Endothelial cell of umbilical vein (primary cell): ENCODE results near the gene CAMKK2. TPM values are rescaled to one million over a fixed set of nuclear protein-coding genes. Genes with fewer than 3 reads are reported as not detected.

ENCODE experiments used
- BruUV-seq: library from RNA; stranded (reverse); fragments of 400-500 nt; replicated peaks from 2 replicates; lab custom pipeline; 2021; lab: Mats Ljungman, UMichigan
- CTCF ChIA-PET: fragments of 300-600, 350-600 bp; sonication (Branson Sonifier 250); formaldehyde crosslinking; loops from one replicate; lab custom pipeline; 2021; ENCODE audit warnings: antibody characterized with exemption, inconsistent platforms; lab: Charles Lee
- POLR2A ChIA-PET: fragments of 300-600, 350-600 bp; sonication (Branson Sonifier 250); formaldehyde crosslinking; loops from one replicate; lab custom pipeline; 2021; ENCODE audit warnings: antibody characterized with exemption, inconsistent platforms; lab: Charles Lee
- DNase-seq: peaks from one replicate; pipeline ENCODE4 v3.0.0-alpha.2; 2011; ENCODE audit warnings: low read depth, low spot score
- FAIRE-seq: peaks from 2 replicates; lab custom pipeline; 2011; peaks lifted over from hg19 to GRCh38; lab: Jason Lieb, UNC
- H2AFZ ChIP-seq: 2 replicates; pipeline ENCODE4 v1.6.0; 2012; ENCODE audit warnings: low read depth, low read length, control low read depth, inconsistent platforms
- H3K27ac ChIP-seq: 2 replicates; pipeline ENCODE4 v1.5.1; 2011; ENCODE audit warnings: low read depth, mild to moderate bottlenecking, control low read depth, low read length, moderate library complexity; ENCODE audit not compliant: insufficient read depth
- H3K27me3 ChIP-seq, 2 experiments: 2 replicates each; pipeline versions ENCODE4 v1.6.0 to v1.6.1; 2011; ENCODE audit warnings: low read length in 2 of 2, mixed read lengths in 1 of 2; ENCODE audit not compliant: control insufficient read depth in 2 of 2, insufficient read depth in 2 of 2
- H3K36me3 ChIP-seq, 2 experiments: 2 replicates in 1 of 2; 3 replicates in 1 of 2; pipeline ENCODE4 v1.5.1; 2011; ENCODE audit warnings: low read length in 2 of 2, mild to moderate bottlenecking in 1 of 2, moderate library complexity in 1 of 2; ENCODE audit not compliant: control insufficient read depth in 2 of 2, insufficient read depth in 2 of 2; ENCODE audit errors: extremely low read depth in 1 of 2
- H3K4me1 ChIP-seq: 3 replicates; pipeline ENCODE4 v1.5.1; 2011; ENCODE audit warnings: mild to moderate bottlenecking, low read length; ENCODE audit not compliant: control insufficient read depth, insufficient read depth; ENCODE audit errors: extremely low read depth
- H3K4me2 ChIP-seq: 2 replicates; pipeline ENCODE4 v1.6.1; 2011; ENCODE audit warnings: low read length, control low read depth, mixed read lengths; ENCODE audit not compliant: insufficient read depth
- H3K4me3 ChIP-seq, 3 experiments: fragments of 200-600 bp in 1 of 3; sonication (generic), shearing (Covaris generic) in 1 of 3; replicated peaks in 1 of 3; 2 replicates each; pipeline ENCODE4 v1.5.1; 2011 to 2016; ENCODE audit warnings: control low read depth in 3 of 3, low read length in 3 of 3, mild to moderate bottlenecking in 2 of 3, inconsistent platforms in 1 of 3, low read depth in 1 of 3, moderate library complexity in 1 of 3; ENCODE audit not compliant: insufficient read depth in 1 of 3
- H3K79me2 ChIP-seq: 2 replicates; pipeline ENCODE4 v1.6.0; 2012; ENCODE audit warnings: low read length, inconsistent platforms; ENCODE audit not compliant: control insufficient read depth, insufficient read depth
- H3K9ac ChIP-seq: replicated peaks from 2 replicates; pipeline ENCODE3; 2011; ENCODE audit warnings: low read length, control low read depth; ENCODE audit not compliant: insufficient read depth; ENCODE audit errors: extremely low read depth
- H3K9me1 ChIP-seq: replicated peaks from 3 replicates; pipeline ENCODE4 v1.6.0; 2011; ENCODE audit warnings: mild to moderate bottlenecking, low read length; ENCODE audit not compliant: control insufficient read depth, insufficient read depth; ENCODE audit errors: extremely low read depth
- H3K9me3 ChIP-seq: replicated peaks from 2 replicates; pipeline ENCODE4 v1.5.1; 2012; ENCODE audit warnings: low read length, inconsistent platforms; ENCODE audit not compliant: control insufficient read depth, insufficient read depth
- H4K20me1 ChIP-seq: replicated peaks from 2 replicates; pipeline ENCODE3; 2011; ENCODE audit warnings: mild to moderate bottlenecking, low read length; ENCODE audit not compliant: control insufficient read depth, insufficient read depth; ENCODE audit errors: extremely low read depth
- CTCF ChIP-seq, 2 donors: IDR thresholded peaks; 1 replicate in 1 of 2; 2 replicates in 1 of 2; pipeline ENCODE4 v1.5.1; 2011; ENCODE audit warnings: low read length in 2 of 2, mild to moderate bottlenecking in 2 of 2, moderate library complexity in 2 of 2, control low read depth in 1 of 2, inconsistent platforms in 1 of 2, low read depth in 1 of 2; ENCODE audit not compliant: insufficient read depth in 1 of 2; ENCODE audit errors: extremely low read depth in 1 of 2
- EZH2 ChIP-seq: IDR thresholded peaks from 2 replicates; pipeline ENCODE4 v1.6.1; 2012; ENCODE audit warnings: borderline replicate concordance, low read depth, mild to moderate bottlenecking, moderate library complexity, low read length, inconsistent platforms; ENCODE audit not compliant: severe bottlenecking
- FOS ChIP-seq: IDR thresholded peaks from 2 replicates; pipeline ENCODE4 v1.6.1; 2011; ENCODE audit warnings: mild to moderate bottlenecking, low read length, moderate library complexity, borderline replicate concordance; ENCODE audit not compliant: insufficient read depth
- GATA2 ChIP-seq: IDR thresholded peaks from 2 replicates; pipeline ENCODE4 v1.7.0; 2011; ENCODE audit warnings: low read depth, mild to moderate bottlenecking, moderate library complexity, mixed read lengths, low read length; ENCODE audit not compliant: insufficient read length, insufficient read depth
- JUN ChIP-seq: IDR thresholded peaks from 2 replicates; pipeline ENCODE4 v1.6.1; 2011; ENCODE audit warnings: borderline replicate concordance, low read depth; ENCODE audit not compliant: insufficient read length, insufficient read depth
- MAX ChIP-seq: IDR thresholded peaks from 2 replicates; pipeline ENCODE4 v1.6.1; 2011; ENCODE audit not compliant: insufficient read depth, insufficient read length
- MYC ChIP-seq: IDR thresholded peaks from one replicate; pipeline ENCODE4 v1.6.1; 2011; ENCODE audit warnings: mild to moderate bottlenecking, low read depth, low read length
- POLR2A ChIP-seq: IDR thresholded peaks from 2 replicates; pipeline ENCODE4 v1.6.1; 2012; ENCODE audit warnings: low read depth, mild to moderate bottlenecking, control low read depth, low read length
- POLR2AphosphoS5 ChIP-seq: IDR thresholded peaks from 2 replicates; pipeline ENCODE4 v1.6.1; 2012; ENCODE audit warnings: low read depth, mild to moderate bottlenecking, control low read depth, low read length, moderate library complexity; ENCODE audit not compliant: insufficient read depth
- dilution Hi-C: fragments of 300-500 bp; cut with MboI; formaldehyde crosslinking; loops from one replicate; pipeline ENCODE4 v1.15.0; 2019; ENCODE audit warnings: low sequenced_read_pairs; ENCODE audit not compliant: extremely low pct_ligation_motif_present
- intact Hi-C: fragments of 100-400 bp; cut with micrococcal nuclease; formaldehyde crosslinking; loops from one replicate; pipeline ENCODE4 v1.10.0; 2022
- polyA plus RNA-seq, 4 experiments: library from polyadenylated mRNA; depleted of rRNA in 3 of 4; stranded (reverse) in 3 of 4; unstranded in 1 of 4; fragments of >200 nt; gene quantifications; 2 replicates each; pipeline versions ENCODE4 v1.2.1 to v1.2.3, GENCODE V29; 2011 to 2012; ENCODE audit warnings: missing spikeins in 1 of 4
- total RNA-seq: library from RNA; stranded (reverse); gene quantifications from 2 replicates; pipeline ENCODE4 v1.2.3, GENCODE V29; 2021

CAMKK2 gene
- total and polyA plus RNA-seq, 2 donors (not counting 3 experiments of a cell fraction or from before 2014, with no cell fraction given) = 32.5 to 45.0 TPM

GRCh38 chr12:121245951-121246350, 50.6 kb downstream of the CAMKK2 start:
- no peak overlapping the region for H2AFZ ChIP-seq
- H3K9ac ChIP-seq = no peak overlapping the region
- FAIRE-seq = no peak
- DNase-seq = no peak
- TF ChIP-seq MYC = no peak
- no peak for TF ChIP-seq POLR2AphosphoS5
- H4K20me1 ChIP-seq = no peaks in the 10 kb centered on the region
- intact Hi-C loops (loop anchor here (5.0 kb wide), 1 partner anchor 51 kb away; the partner anchor contains the start of gene CAMKK2), dilution Hi-C loops (no loop called here)
- H3K79me2 ChIP-seq = no peaks in the 10 kb centered on the region
- H3K27ac ChIP-seq = no peak overlapping the region
- no TSS peak for BruUV-seq
- POLR2A ChIA-PET = no interaction called here
- H3K4me1 ChIP-seq = no peaks in the 10 kb centered on the region
- no peaks in the 10 kb centered on the region for H3K9me1 ChIP-seq
- H3K27me3 ChIP-seq = no peaks in the 10 kb centered on the region
- H3K36me3 ChIP-seq = peaks cover 0 to 40% of the 10 kb centered on the region in 2 experiments
- CTCF ChIA-PET = no interaction called here
- H3K9me3 ChIP-seq = no peaks in the 10 kb centered on the region
- no peak overlapping the region for H3K4me3 ChIP-seq
- H3K4me2 ChIP-seq = no peak overlapping the region

- H3K79me2 ChIP-seq = no peaks in the 10 kb centered on the region
- CTCF ChIA-PET = no interaction called here
- intact Hi-C loops (loop anchor here (5.0 kb wide), 1 partner anchor 52 kb away; the partner anchor contains the start of gene CAMKK2), dilution Hi-C loops (no loop called here)
- POLR2A ChIA-PET = no interaction called here
- H3K27ac ChIP-seq = no peak overlapping the region
- H3K4me2 ChIP-seq = no peak overlapping the region
- no peaks in the 10 kb centered on the region for H3K27me3 ChIP-seq
- H3K36me3 ChIP-seq = peaks cover 0 to 40% of the 10 kb centered on the region in 2 experiments
- no peak overlapping the region for H3K4me3 ChIP-seq
- BruUV-seq = no TSS peak
- FAIRE-seq = no peak
- no peak overlapping the region for H2AFZ ChIP-seq
- no peaks in the 10 kb centered on the region for H3K9me1 ChIP-seq
- no peak for DNase-seq
- no peak for TF ChIP-seq MYC
- no peak for TF ChIP-seq FOS
- no peak for TF ChIP-seq POLR2A
- no peak for TF ChIP-seq GATA2
- no peak for TF ChIP-seq CTCF (IDR thresholded peaks at IDR 0.05; ENCODE audit: extremely low read depth in 1 of 2, insufficient read depth in 1 of 2, low read depth in 1 of 2, low read length in 2 of 2)
- TF ChIP-seq JUN = no peak
- no peak for TF ChIP-seq EZH2
- no peak for TF ChIP-seq MAX
- no peak for TF ChIP-seq POLR2AphosphoS5
- H3K4me1 ChIP-seq = no peaks in the 10 kb centered on the region
- no peaks in the 10 kb centered on the region for H3K9me3 ChIP-seq
- H4K20me1 ChIP-seq = no peaks in the 10 kb centered on the region
- no peak overlapping the region for H3K9ac ChIP-seq
These were observed 51.5 kb downstream of the CAMKK2 start for GRCh38 chr12:121245031-121245430.
